ENCODE results near the gene TBC1D25.
A peak's percentile ranks its signal among the peaks of the same experiment; 100 is the strongest.
"Not testable (repeated sequence)": the region's sequence is repeated elsewhere in the genome, so short reads cannot be mapped to it uniquely, and the experiment has no call there.

Gene TBC1D25

DNA sequence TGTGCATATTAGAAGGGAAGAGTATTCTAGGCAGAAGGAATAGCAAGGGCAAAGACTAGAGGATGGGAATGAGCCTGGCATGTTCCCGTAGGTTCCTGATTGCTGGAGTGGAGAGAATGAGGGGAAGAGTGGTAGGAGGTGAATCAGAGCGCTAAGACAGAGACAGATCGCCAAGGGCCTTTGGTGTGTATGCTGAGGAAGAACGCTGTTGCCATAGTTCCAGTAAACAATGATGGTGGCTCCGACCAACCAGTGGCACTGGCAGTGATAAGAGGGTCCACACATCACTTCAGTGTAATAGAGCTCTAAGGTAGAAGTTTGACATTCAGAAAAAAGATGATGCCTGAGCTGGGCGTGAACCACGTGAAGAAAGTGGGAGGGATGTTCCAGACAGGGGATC is 966 bp downstream of the TBC1D25 start:
- DNase-seq (ENCODE audit: low read depth in 1 of 2, low spot score in 1 of 2) = no peak
- Histone ChIP-seq H3K27me3 (ENCODE audit: insufficient read depth, poor library complexity, severe bottlenecking) (no peaks in the 10 kb centered on the region), H3K27ac (replicated peaks) (peak overlapping the region; percentile 74; the same call in 1 of the 2 replicates), H3K4me3 (replicated peaks; ENCODE audit: insufficient read depth, low read length) (peak overlapping the region; percentile 66)
- TF ChIP-seq POLR2AphosphoS5 (IDR thresholded peaks at IDR 0.05; ENCODE audit: low read depth) = no peak
- TF ChIP-seq GABPA (IDR thresholded peaks at IDR 0.05; ENCODE audit: low read depth) = no peak
- no peak for TF ChIP-seq SPI1 (IDR thresholded peaks at IDR 0.05; ENCODE audit: borderline replicate concordance, low read depth)
- TF ChIP-seq, protein P1, sequence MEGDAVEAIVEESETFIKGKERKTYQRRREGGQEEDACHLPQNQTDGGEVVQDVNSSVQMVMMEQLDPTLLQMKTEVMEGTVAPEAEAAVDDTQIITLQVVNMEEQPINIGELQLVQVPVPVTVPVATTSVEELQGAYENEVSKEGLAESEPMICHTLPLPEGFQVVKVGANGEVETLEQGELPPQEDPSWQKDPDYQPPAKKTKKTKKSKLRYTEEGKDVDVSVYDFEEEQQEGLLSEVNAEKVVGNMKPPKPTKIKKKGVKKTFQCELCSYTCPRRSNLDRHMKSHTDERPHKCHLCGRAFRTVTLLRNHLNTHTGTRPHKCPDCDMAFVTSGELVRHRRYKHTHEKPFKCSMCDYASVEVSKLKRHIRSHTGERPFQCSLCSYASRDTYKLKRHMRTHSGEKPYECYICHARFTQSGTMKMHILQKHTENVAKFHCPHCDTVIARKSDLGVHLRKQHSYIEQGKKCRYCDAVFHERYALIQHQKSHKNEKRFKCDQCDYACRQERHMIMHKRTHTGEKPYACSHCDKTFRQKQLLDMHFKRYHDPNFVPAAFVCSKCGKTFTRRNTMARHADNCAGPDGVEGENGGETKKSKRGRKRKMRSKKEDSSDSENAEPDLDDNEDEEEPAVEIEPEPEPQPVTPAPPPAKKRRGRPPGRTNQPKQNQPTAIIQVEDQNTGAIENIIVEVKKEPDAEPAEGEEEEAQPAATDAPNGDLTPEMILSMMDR (IDR thresholded peaks at IDR 0.05; ENCODE audit: insufficient read depth, low read length) = no peak
- TF ChIP-seq, protein P2, sequence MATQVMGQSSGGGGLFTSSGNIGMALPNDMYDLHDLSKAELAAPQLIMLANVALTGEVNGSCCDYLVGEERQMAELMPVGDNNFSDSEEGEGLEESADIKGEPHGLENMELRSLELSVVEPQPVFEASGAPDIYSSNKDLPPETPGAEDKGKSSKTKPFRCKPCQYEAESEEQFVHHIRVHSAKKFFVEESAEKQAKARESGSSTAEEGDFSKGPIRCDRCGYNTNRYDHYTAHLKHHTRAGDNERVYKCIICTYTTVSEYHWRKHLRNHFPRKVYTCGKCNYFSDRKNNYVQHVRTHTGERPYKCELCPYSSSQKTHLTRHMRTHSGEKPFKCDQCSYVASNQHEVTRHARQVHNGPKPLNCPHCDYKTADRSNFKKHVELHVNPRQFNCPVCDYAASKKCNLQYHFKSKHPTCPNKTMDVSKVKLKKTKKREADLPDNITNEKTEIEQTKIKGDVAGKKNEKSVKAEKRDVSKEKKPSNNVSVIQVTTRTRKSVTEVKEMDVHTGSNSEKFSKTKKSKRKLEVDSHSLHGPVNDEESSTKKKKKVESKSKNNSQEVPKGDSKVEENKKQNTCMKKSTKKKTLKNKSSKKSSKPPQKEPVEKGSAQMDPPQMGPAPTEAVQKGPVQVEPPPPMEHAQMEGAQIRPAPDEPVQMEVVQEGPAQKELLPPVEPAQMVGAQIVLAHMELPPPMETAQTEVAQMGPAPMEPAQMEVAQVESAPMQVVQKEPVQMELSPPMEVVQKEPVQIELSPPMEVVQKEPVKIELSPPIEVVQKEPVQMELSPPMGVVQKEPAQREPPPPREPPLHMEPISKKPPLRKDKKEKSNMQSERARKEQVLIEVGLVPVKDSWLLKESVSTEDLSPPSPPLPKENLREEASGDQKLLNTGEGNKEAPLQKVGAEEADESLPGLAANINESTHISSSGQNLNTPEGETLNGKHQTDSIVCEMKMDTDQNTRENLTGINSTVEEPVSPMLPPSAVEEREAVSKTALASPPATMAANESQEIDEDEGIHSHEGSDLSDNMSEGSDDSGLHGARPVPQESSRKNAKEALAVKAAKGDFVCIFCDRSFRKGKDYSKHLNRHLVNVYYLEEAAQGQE (IDR thresholded peaks at IDR 0.05; ENCODE audit: insufficient replicate concordance, low read depth) = no peak

DNA sequence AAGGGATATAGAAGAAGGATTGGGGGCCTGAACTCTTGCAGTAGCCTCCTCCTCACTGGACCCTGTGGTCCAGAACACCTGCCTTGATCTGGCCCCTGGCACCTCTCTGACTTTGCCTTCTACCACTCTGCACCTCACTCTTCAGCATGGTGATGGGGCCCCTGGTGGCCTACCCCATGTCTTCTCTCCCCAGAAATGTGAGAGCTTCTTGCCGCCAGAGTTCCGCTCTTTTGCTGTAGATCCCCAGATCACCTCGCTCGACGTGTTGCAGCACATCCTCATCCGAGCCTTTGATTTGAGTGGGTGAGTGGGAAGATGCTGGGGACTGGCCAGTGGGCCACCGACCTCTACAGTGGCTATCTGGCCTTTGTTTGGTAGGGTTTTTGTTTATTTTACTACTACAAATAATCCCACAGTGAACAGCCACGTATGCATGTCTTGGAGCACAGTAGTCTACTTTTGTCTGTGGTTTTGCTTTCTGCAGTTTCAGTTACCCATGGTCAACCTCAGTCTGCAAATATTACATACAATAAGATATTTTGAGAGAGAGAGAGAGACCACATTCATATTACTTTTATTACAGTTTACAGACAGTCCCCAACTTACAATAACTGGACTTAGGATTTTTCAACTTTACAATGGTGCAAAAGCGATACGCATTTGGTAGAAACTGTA is 1.8 kb downstream of the TBC1D25 start:
- TF ChIP-seq POLR2AphosphoS5 (IDR thresholded peaks at IDR 0.05; ENCODE audit: low read depth) (no peak), GABPA (IDR thresholded peaks at IDR 0.05; ENCODE audit: low read depth) (no peak), SPI1 (IDR thresholded peaks at IDR 0.05; ENCODE audit: borderline replicate concordance, low read depth) (no peak)
- TF ChIP-seq, protein P2 (IDR thresholded peaks at IDR 0.05; ENCODE audit: insufficient replicate concordance, low read depth) = no peak
- TF ChIP-seq, protein P1 (IDR thresholded peaks at IDR 0.05; ENCODE audit: insufficient read depth, low read length) = no peak
- Histone ChIP-seq H3K27ac (replicated peaks) (no peak overlapping the region), H3K27me3 (ENCODE audit: insufficient read depth, poor library complexity, severe bottlenecking) (no peaks in the 10 kb centered on the region), H3K4me3 (replicated peaks; ENCODE audit: insufficient read depth, low read length) (no peak overlapping the region)
- DNase-seq (ENCODE audit: low read depth in 1 of 2, low spot score in 1 of 2) = no peak

DNA sequence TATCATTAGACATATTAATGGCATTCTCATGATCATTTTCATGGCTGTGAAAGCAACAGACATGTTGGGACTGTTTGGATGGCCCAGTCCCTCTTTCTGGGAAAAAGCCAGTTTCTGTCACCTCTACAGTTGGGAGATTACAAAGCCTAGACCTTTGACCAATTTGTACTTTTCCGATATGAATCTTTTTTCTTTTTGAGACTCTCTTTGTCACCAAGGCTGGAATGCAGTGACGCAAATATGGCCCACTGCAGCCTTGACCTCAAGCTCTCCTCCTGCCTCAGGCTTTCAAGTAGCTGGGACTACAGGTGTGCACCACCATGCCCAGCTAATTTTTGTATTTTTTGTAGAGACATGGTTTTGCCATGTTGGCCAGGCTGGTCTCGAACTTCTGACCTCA is 9.4 kb downstream of the TBC1D25 start:
- Histone ChIP-seq H3K4me3 (replicated peaks; ENCODE audit: insufficient read depth, low read length) (no peak overlapping the region), H3K27ac (replicated peaks) (no peak overlapping the region), H3K27me3 (ENCODE audit: insufficient read depth, poor library complexity, severe bottlenecking) (no peaks in the 10 kb centered on the region)
- DNase-seq (ENCODE audit: low read depth in 1 of 2, low spot score in 1 of 2) = no peak
- TF ChIP-seq, protein P2 (IDR thresholded peaks at IDR 0.05; ENCODE audit: insufficient replicate concordance, low read depth) = no peak
- TF ChIP-seq POLR2AphosphoS5 (IDR thresholded peaks at IDR 0.05; ENCODE audit: low read depth) = no peak
- TF ChIP-seq, protein P1 (IDR thresholded peaks at IDR 0.05; ENCODE audit: insufficient read depth, low read length) = no peak
- TF ChIP-seq GABPA (IDR thresholded peaks at IDR 0.05; ENCODE audit: low read depth) = no peak
- TF ChIP-seq SPI1 (IDR thresholded peaks at IDR 0.05; ENCODE audit: borderline replicate concordance, low read depth) = no peak

DNA sequence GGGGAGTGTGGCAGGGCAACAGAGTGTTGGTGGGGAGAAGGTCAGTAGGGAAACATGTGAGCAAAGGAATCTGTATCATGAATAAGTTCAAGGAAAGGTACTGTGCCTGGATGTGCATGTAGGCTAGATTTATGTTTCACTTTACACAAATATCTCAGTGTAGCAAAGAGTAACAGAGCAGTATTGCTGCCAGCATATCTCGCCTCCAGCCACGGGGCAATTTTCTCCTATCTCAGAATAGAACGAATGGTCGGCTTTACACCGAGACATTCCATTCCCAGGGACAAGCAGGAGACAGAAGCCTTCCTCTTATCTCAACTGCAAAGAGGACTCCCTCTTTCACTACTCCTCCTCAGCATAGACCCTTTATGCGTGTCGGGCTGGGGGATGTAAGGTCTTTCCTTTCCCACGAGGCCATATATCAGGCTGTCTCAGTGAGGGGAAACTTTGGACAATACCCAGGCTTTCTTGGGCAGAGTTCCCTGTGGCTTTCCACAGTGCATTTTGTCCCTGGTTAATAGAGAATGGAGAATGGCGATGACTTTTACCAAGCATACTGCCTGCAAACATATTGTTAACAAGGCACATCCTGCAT is 16.3 kb downstream of the TBC1D25 start:
- not testable (repeated sequence) for H3K27ac ChIP-seq (replicated peaks); H3K4me3 ChIP-seq (replicated peaks; ENCODE audit: insufficient read depth, low read length); H3K27me3 ChIP-seq (ENCODE audit: insufficient read depth, poor library complexity, severe bottlenecking); DNase-seq (ENCODE audit: low read depth in 1 of 2, low spot score in 1 of 2)
